Stimulated activated CD8-positive, alpha-beta memory T cell treated with anti-CD3 and anti-CD28 coated beads, Interleukin-7, amount 100 ng/mL, for 1 hour (primary cell): ENCODE data around the gene SH3TC2.

Source experiments
- DNase-seq, 2 donors: peaks; one replicate each; pipeline ENCODE4 v3.0.0-alpha.2; 2020; ENCODE audit warnings: low read depth in 2 of 2

SH3TC2 gene

GRCh38 chr5:148970228-148970627, 92.6 kb downstream of the SH3TC2 start:
- DNase-seq, result no peak

GRCh38 chr5:148969291-148969690, 93.6 kb downstream of the SH3TC2 start:
- DNase-seq, result no peak

GRCh38 chr5:148968311-148968710, 94.6 kb downstream of the SH3TC2 start:
- DNase-seq, result no peak

- DNase-seq, result no peak
Observed at GRCh38 chr5:148967783-148968182, 95.1 kb downstream of the SH3TC2 start.

GRCh38 chr5:148966938-148967337, 95.9 kb downstream of the SH3TC2 start:
- DNase-seq, result no peak

GRCh38 chr5:148966348-148966747, 96.5 kb downstream of the SH3TC2 start:
- no peak for DNase-seq

GRCh38 chr5:148965511-148966265, 97.2 kb downstream of the SH3TC2 start:
- DNase-seq, result no peak

GRCh38 chr5:148963664-148964063, 99.2 kb downstream of the SH3TC2 start:
- no peak for DNase-seq

- no peak for DNase-seq
Observed at GRCh38 chr5:148962761-148963324, 100.0 kb downstream of the SH3TC2 start.

GRCh38 chr5:148962200-148962550, 100.7 kb downstream of the SH3TC2 start:
- no peak for DNase-seq

GRCh38 chr5:148961261-148962199, 101.3 kb downstream of the SH3TC2 start:
- DNase-seq, result no peak

- no peak for DNase-seq
Observed at GRCh38 chr5:148960070-148960769, 102.6 kb downstream of the SH3TC2 start.

GRCh38 chr5:148957591-148958202, 105.2 kb downstream of the SH3TC2 start:
- DNase-seq, result peak in 1 of 2 donors; percentile 12

GRCh38 chr5:148956477-148957385, 106.1 kb downstream of the SH3TC2 start:
- no peak for DNase-seq
